GM06990 (cell line): Measurements from ENCODE around the gene DOCK4.

Experiments used
- DNase-seq: peaks from one replicate; pipeline ENCODE4 v3.0.0-alpha.2; 2011; ENCODE audit not compliant: insufficient read length; ENCODE audit errors: extremely low read depth
- H3K27me3 ChIP-seq: replicated peaks from 2 replicates; pipeline ENCODE4 v1.6.0; 2011; ENCODE audit warnings: low read length; ENCODE audit not compliant: control insufficient read depth, insufficient read depth
- H3K36me3 ChIP-seq: 2 replicates; pipeline ENCODE4 v1.5.1; 2011; ENCODE audit warnings: low read length; ENCODE audit not compliant: control insufficient read depth, insufficient read depth
- H3K4me3 ChIP-seq: replicated peaks from 2 replicates; pipeline ENCODE4 v1.5.1; 2011; ENCODE audit warnings: low read depth, mild to moderate bottlenecking, control low read depth, low read length
- CTCF ChIP-seq: IDR thresholded peaks from 2 replicates; pipeline ENCODE4 v1.5.1; 2011; ENCODE audit warnings: low read length, control low read depth, mild to moderate bottlenecking, inconsistent platforms; ENCODE audit not compliant: insufficient read depth, poor library complexity, severe bottlenecking

The DOCK4 gene

GRCh38 chr7:112226701-112227276, 20.6 kb upstream of the DOCK4 start:
- H3K36me3 ChIP-seq, result no peaks in the 10 kb centered on the region
- DNase-seq, result no peak
- H3K27me3 ChIP-seq, result no peaks in the 10 kb centered on the region
- no peak overlapping the region for H3K4me3 ChIP-seq
- no peak for TF ChIP-seq CTCF

- no peaks in the 10 kb centered on the region for H3K27me3 ChIP-seq
- H3K4me3 ChIP-seq, result no peak overlapping the region
- H3K36me3 ChIP-seq, result no peaks in the 10 kb centered on the region
- no peak for TF ChIP-seq CTCF
- DNase-seq, result no peak
These were observed 18.8 kb upstream of the DOCK4 start for GRCh38 chr7:112225006-112225405.

GRCh38 chr7:112224186-112224585, 18.0 kb upstream of the DOCK4 start:
- no peaks in the 10 kb centered on the region for H3K27me3 ChIP-seq
- H3K4me3 ChIP-seq, result no peak overlapping the region
- no peaks in the 10 kb centered on the region for H3K36me3 ChIP-seq
- DNase-seq, result no peak
- TF ChIP-seq CTCF, result no peak

GRCh38 chr7:112223310-112223709, 17.1 kb upstream of the DOCK4 start:
- H3K36me3 ChIP-seq, result no peaks in the 10 kb centered on the region
- DNase-seq, result no peak
- TF ChIP-seq CTCF, result no peak
- no peak overlapping the region for H3K4me3 ChIP-seq
- H3K27me3 ChIP-seq, result no peaks in the 10 kb centered on the region

- H3K36me3 ChIP-seq, result no peaks in the 10 kb centered on the region
- no peak overlapping the region for H3K4me3 ChIP-seq
- TF ChIP-seq CTCF, result no peak
- DNase-seq, result no peak
- no peaks in the 10 kb centered on the region for H3K27me3 ChIP-seq
These were observed 14.8 kb upstream of the DOCK4 start for GRCh38 chr7:112220877-112221434.

- no peak for TF ChIP-seq CTCF
- H3K36me3 ChIP-seq, result no peaks in the 10 kb centered on the region
- no peak overlapping the region for H3K4me3 ChIP-seq
- H3K27me3 ChIP-seq, result no peaks in the 10 kb centered on the region
- DNase-seq, result no peak
These were observed 9.6 kb upstream of the DOCK4 start for GRCh38 chr7:112215787-112216186.
